ENCODE data around the gene PNCK.
"Not testable (repeated sequence)": the region's sequence is repeated elsewhere in the genome, so short reads cannot be mapped to it uniquely, and the experiment has no call there.

The PNCK gene

DNA sequence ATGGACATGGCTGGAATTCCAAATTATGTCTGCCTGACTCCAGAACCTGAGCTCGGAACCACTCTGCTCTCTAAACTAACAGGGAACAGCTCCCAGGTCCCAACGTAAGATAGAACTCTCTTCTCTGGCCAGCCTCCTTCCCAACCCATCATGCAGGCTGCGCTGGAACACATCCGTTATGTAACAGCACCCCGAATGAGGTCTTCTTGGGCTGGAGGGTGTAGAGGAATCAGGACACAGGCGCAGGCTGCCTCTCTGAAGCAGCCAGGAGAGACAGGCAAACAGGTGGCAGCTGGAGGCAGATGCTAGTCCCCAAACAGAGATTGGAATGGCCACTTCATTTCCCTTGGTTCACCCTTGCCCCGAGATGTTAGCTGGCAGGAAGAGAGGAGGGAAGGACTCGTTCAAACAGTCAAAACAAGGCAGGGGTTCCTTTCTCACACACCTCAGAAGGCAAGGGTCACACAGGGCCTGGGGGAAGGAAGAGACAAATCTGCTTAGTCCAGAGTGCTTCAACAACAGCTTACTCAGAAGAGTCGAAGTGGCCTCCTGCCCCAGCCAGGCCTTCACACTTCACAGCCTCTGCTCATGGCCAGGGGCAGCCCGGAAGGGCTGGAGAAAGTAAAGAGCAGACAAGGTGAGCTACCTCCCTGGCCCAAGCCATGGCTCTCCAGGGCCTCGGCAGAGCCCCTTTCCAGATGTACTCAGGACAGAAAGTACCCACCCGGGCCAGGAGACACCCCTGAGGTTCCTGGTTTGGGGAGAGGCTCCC is 31.2 kb upstream of the PNCK start:
- H3K27ac ChIP-seq (ENCODE audit: low read length); H3K9me3 ChIP-seq (ENCODE audit: insufficient read depth, low read depth, low read length); H3K9ac ChIP-seq (ENCODE audit: low read depth, low read length); H3K4me3 ChIP-seq (ENCODE audit: low read length); H3K27me3 ChIP-seq (ENCODE audit: insufficient read depth, low read length); H3K4me1 ChIP-seq (ENCODE audit: insufficient read depth, low read length): not testable (repeated sequence)
- peaks cover 40% of the 10 kb centered on the region for H3K36me3 ChIP-seq (ENCODE audit: insufficient read depth, low read depth, low read length)

- Histone ChIP-seq H3K4me3 (ENCODE audit: low read length) (no peak overlapping the region), H3K27me3 (ENCODE audit: insufficient read depth, low read length) (no peaks in the 10 kb centered on the region), H3K27ac (ENCODE audit: low read length) (no peak overlapping the region), H3K4me1 (ENCODE audit: insufficient read depth, low read length) (no peaks in the 10 kb centered on the region), H3K9ac (ENCODE audit: low read depth, low read length) (no peak overlapping the region), H3K9me3 (ENCODE audit: insufficient read depth, low read depth, low read length) (no peaks in the 10 kb centered on the region), H3K36me3 (ENCODE audit: insufficient read depth, low read depth, low read length) (peaks cover 36% of the 10 kb centered on the region)
These were observed 30.5 kb upstream of the PNCK start for GRCh38 chrX:153704021-153704526.

DNA sequence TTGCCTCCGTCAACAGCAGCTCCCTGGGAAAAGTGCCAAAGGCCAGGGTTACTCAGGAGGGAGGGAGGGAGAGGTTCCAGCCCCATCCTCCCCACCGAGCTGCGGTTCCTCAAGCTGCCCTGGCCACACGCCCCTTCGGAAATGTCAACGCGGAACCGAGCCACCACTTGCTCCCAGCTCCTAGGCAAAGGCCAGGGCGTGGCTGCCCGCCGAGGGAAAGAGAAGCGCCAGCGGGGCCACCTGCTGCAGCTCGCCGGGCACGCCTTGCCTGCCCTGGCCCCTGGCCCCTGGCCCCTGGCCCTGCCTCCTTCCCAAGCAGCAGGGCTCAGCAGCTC is 29.4 kb upstream of the PNCK start:
- Histone ChIP-seq H3K4me1 (ENCODE audit: insufficient read depth, low read length) (no peaks in the 10 kb centered on the region), H3K4me3 (ENCODE audit: low read length) (no peak overlapping the region), H3K9me3 (ENCODE audit: insufficient read depth, low read depth, low read length) (no peaks in the 10 kb centered on the region), H3K27ac (ENCODE audit: low read length) (no peak overlapping the region), H3K27me3 (ENCODE audit: insufficient read depth, low read length) (no peaks in the 10 kb centered on the region), H3K9ac (ENCODE audit: low read depth, low read length) (no peak overlapping the region), H3K36me3 (ENCODE audit: insufficient read depth, low read depth, low read length) (peaks cover 35% of the 10 kb centered on the region)

DNA sequence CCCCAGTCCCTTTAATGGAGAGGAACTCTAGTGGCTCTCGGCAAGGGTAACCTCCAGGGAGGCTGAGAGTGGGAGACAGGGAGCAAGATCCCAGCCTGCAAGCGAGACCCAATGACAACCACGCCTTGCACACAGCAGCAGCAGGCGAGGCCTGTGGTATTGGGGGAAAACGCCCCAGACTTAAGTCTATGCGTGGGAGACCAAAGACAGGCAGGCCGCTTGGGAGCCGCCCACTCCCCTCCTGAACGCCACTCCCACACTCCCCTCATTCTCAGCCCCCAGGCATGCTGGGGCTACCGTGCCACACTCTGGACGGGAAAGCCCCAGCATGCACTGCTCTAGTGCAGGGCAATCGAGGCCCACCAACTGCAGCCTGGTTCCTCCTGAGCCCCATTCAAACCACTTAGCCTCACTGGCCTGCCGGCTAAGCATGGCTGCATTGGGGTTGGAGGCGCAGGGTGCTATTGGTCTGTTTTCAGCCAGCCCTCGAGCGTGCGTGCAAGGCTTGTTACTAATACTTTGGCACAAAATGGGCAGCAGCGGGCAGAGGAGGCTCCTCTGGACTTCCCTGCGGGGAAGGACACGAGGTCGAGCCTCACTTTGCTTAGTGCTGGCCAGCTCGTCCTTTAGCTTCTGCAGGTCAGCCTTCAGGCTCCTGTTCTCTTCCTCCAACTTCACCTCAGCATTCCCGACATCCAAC is 28.9 kb upstream of the PNCK start:
- no peak overlapping the region for H3K4me3 ChIP-seq (ENCODE audit: low read length)
- no peak overlapping the region for H3K27ac ChIP-seq (ENCODE audit: low read length)
- no peaks in the 10 kb centered on the region for H3K4me1 ChIP-seq (ENCODE audit: insufficient read depth, low read length)
- H3K36me3 ChIP-seq (ENCODE audit: insufficient read depth, low read depth, low read length) = peaks cover 35% of the 10 kb centered on the region
- H3K27me3 ChIP-seq (ENCODE audit: insufficient read depth, low read length) = no peaks in the 10 kb centered on the region
- no peaks in the 10 kb centered on the region for H3K9me3 ChIP-seq (ENCODE audit: insufficient read depth, low read depth, low read length)
- no peak overlapping the region for H3K9ac ChIP-seq (ENCODE audit: low read depth, low read length)

DNA sequence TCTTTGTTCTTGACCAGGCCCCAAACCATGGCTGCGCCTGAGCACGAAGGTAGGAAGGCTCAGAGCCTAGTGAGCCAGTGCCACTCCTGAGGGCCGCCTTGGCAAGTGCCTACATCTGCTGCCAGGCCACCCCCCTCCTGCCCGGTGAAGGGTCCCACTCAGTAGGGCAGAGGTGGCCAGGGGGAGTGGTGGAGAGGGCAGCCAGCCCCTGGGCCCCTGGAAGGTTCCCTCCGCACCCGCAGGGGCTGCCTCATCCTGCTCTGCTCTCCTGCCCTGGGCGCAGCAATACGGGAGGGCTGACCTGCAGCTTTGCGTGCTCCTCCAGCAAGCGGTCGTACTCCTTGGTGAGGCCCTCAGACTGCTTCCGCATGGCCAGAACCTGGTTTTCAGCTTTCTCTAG is 28.1 kb upstream of the PNCK start:
- Histone ChIP-seq H3K9ac (ENCODE audit: low read depth, low read length) (no peak overlapping the region), H3K27ac (ENCODE audit: low read length) (no peak overlapping the region), H3K9me3 (ENCODE audit: insufficient read depth, low read depth, low read length) (no peaks in the 10 kb centered on the region), H3K4me3 (ENCODE audit: low read length) (no peak overlapping the region), H3K4me1 (ENCODE audit: insufficient read depth, low read length) (no peaks in the 10 kb centered on the region), H3K36me3 (ENCODE audit: insufficient read depth, low read depth, low read length) (peaks cover 35% of the 10 kb centered on the region), H3K27me3 (ENCODE audit: insufficient read depth, low read length) (no peaks in the 10 kb centered on the region)

DNA sequence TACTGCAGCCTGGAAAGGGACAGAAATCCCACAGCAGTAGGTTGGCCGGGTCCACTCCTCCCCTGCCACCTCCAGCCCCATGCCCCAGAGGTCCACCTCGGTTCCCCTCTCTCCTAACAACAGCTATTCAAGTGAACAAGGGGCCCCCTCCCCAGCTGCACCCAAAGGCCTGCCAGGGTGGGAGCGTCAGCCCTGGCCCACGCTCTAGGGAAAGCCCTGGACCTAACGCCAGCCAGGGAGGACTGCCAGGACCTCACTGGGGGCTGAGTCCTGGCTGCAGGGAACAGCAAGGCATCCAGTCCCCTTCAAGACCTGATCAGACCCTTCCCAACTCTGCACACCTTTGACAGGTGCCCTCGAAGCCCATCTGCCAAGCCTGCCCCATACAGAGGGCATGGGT is 27.4 kb upstream of the PNCK start:
- no peak overlapping the region for H3K9ac ChIP-seq (ENCODE audit: low read depth, low read length)
- H3K4me1 ChIP-seq (ENCODE audit: insufficient read depth, low read length) = no peaks in the 10 kb centered on the region
- H3K4me3 ChIP-seq (ENCODE audit: low read length) = no peak overlapping the region
- peaks cover 36% of the 10 kb centered on the region for H3K36me3 ChIP-seq (ENCODE audit: insufficient read depth, low read depth, low read length)
- H3K27me3 ChIP-seq (ENCODE audit: insufficient read depth, low read length) = no peaks in the 10 kb centered on the region
- no peaks in the 10 kb centered on the region for H3K9me3 ChIP-seq (ENCODE audit: insufficient read depth, low read depth, low read length)
- no peak overlapping the region for H3K27ac ChIP-seq (ENCODE audit: low read length)

DNA sequence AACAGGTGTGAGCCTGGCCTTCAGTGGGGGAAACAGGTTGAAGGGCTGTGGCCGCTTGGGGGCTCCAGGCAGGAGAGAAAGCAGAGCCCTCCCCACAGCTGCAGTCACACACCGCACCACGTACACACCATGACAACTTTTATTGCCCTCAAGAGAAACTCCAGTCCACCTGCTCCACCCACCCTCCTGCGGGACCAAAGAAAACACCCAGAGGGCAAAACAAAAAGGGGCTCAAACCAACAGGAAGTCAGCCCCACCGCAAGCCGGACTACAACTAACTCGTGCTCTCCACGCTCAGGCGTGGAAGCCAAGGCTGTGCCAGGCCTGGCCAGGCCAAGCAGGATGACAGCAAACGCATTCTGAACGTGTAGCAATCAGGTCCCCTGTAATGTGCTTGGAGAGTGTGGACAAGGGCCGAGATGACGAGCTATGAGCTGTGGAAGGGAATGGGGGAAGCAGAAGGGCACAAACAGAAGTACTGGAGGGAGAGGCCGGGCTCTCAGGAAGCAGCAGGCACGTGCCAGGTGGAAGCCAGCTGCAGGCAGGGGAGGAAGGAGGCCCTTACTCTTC is 26.8 kb upstream of the PNCK start:
- H3K4me3 ChIP-seq (ENCODE audit: low read length) = no peak overlapping the region
- H3K36me3 ChIP-seq (ENCODE audit: insufficient read depth, low read depth, low read length) = peaks cover 41% of the 10 kb centered on the region
- H3K27me3 ChIP-seq (ENCODE audit: insufficient read depth, low read length) = no peaks in the 10 kb centered on the region
- no peaks in the 10 kb centered on the region for H3K4me1 ChIP-seq (ENCODE audit: insufficient read depth, low read length)
- H3K9me3 ChIP-seq (ENCODE audit: insufficient read depth, low read depth, low read length) = no peaks in the 10 kb centered on the region
- H3K27ac ChIP-seq (ENCODE audit: low read length) = no peak overlapping the region
- H3K9ac ChIP-seq (ENCODE audit: low read depth, low read length) = no peak overlapping the region

- H3K36me3 ChIP-seq (ENCODE audit: insufficient read depth, low read depth, low read length) = peaks cover 38% of the 10 kb centered on the region
- H3K4me3 ChIP-seq (ENCODE audit: low read length); H3K27me3 ChIP-seq (ENCODE audit: insufficient read depth, low read length); H3K9me3 ChIP-seq (ENCODE audit: insufficient read depth, low read depth, low read length); H3K9ac ChIP-seq (ENCODE audit: low read depth, low read length); H3K27ac ChIP-seq (ENCODE audit: low read length); H3K4me1 ChIP-seq (ENCODE audit: insufficient read depth, low read length): not testable (repeated sequence)
These were observed 26.3 kb upstream of the PNCK start for GRCh38 chrX:153699784-153700371.

- peaks cover 32% of the 10 kb centered on the region for H3K36me3 ChIP-seq (ENCODE audit: insufficient read depth, low read depth, low read length)
- not testable (repeated sequence) for H3K4me1 ChIP-seq (ENCODE audit: insufficient read depth, low read length); H3K27ac ChIP-seq (ENCODE audit: low read length); H3K9ac ChIP-seq (ENCODE audit: low read depth, low read length); H3K27me3 ChIP-seq (ENCODE audit: insufficient read depth, low read length); H3K9me3 ChIP-seq (ENCODE audit: insufficient read depth, low read depth, low read length); H3K4me3 ChIP-seq (ENCODE audit: low read length)
These were observed 25.7 kb upstream of the PNCK start for GRCh38 chrX:153699210-153699783.

- no peak overlapping the region for H3K27ac ChIP-seq (ENCODE audit: low read length)
- H3K27me3 ChIP-seq (ENCODE audit: insufficient read depth, low read length) = no peaks in the 10 kb centered on the region
- H3K9ac ChIP-seq (ENCODE audit: low read depth, low read length) = no peak overlapping the region
These were observed 24.6 kb upstream of the PNCK start for GRCh38 chrX:153697924-153698865.

More at GRCh38 chrX:153697924-153698865, 24.6 kb upstream of the PNCK start:
- H3K9me3 ChIP-seq (ENCODE audit: insufficient read depth, low read depth, low read length) = no peaks in the 10 kb centered on the region
- no peak overlapping the region for H3K4me3 ChIP-seq (ENCODE audit: low read length)
- H3K36me3 ChIP-seq (ENCODE audit: insufficient read depth, low read depth, low read length) = peaks cover 24% of the 10 kb centered on the region; the same call in 1 of the 2 replicates
- H3K4me1 ChIP-seq (ENCODE audit: insufficient read depth, low read length) = no peaks in the 10 kb centered on the region
